Thyroid gland (tissue), 4 donors: Measurements from ENCODE around the gene PNPLA6. TPM values are rescaled to one million over a fixed set of nuclear protein-coding genes. Genes with fewer than 3 reads are reported as not detected.
A peak's percentile ranks its signal among the peaks of the same experiment; 100 is the strongest.

ENCODE experiments used
- DNase-seq, 2 donors: peaks; one replicate each; pipeline ENCODE4 v3.0.0-alpha.2; 2019
- H3K27ac ChIP-seq, 3 donors: fragments of 200-600 bp; sonication (generic); 1 replicate in 2 of 3; 2 replicates in 1 of 3; pipeline ENCODE4 v1.5.1; 2016 to 2019; ENCODE audit warnings: mild to moderate bottlenecking in 1 of 3, moderate library complexity in 1 of 3
- H3K27me3 ChIP-seq: fragments of 200-600 bp; sonication (generic); one replicate; pipeline ENCODE4 v1.5.1; 2019
- H3K36me3 ChIP-seq, 2 donors: fragments of 200-600 bp; sonication (generic); one replicate each; pipeline ENCODE4 v1.5.1; 2016 to 2019
- H3K4me1 ChIP-seq, 2 donors: fragments of 200-600 bp; sonication (generic); one replicate each; pipeline ENCODE4 v1.5.1; 2017 to 2019
- H3K4me3 ChIP-seq, 3 donors: fragments of 200-600 bp; sonication (generic); replicated peaks in 1 of 3; 1 replicate in 2 of 3; 2 replicates in 1 of 3; pipeline ENCODE4 v1.5.1; 2016; ENCODE audit warnings: mild to moderate bottlenecking in 1 of 3
- H3K9me3 ChIP-seq: fragments of 200-600 bp; sonication (generic); one replicate; pipeline ENCODE4 v1.5.1; 2017
- CTCF ChIP-seq, 6 experiments: fragments of 200-600 bp in 3 of 6; fragments of 450-650 bp in 3 of 6; sonication (generic) in 3 of 6; IDR thresholded peaks; one replicate each; pipeline ENCODE4 v1.5.1; 2016 to 2019; ENCODE audit warnings: antibody characterized with exemption in 6 of 6, mild to moderate bottlenecking in 2 of 6, inconsistent platforms in 1 of 6, moderate library complexity in 1 of 6
- POLR2A ChIP-seq, 2 donors: fragments of 450-650 bp; IDR thresholded peaks; one replicate each; pipeline ENCODE4 v1.6.1; 2017; ENCODE audit warnings: antibody characterized with exemption in 2 of 2, mild to moderate bottlenecking in 2 of 2, moderate library complexity in 1 of 2
- WGBS, 2 donors: methylation state at CpG; one replicate each; pipeline ENCODE4 v1.1.5; 2017; 5-methylcytosine and 5-hydroxymethylcytosine counted together
- intact Hi-C: fragments of 100-400 bp; cut with DNase I; formaldehyde crosslinking; loops from one replicate; pipeline ENCODE4 v1.15.1; 2023
- total RNA-seq, 4 donors: library from RNA; depleted of rRNA; stranded (reverse); fragments of >200 nt; gene quantifications; one replicate each; pipeline ENCODE4 v1.2.3, GENCODE V29; 2016

Gene PNPLA6
- total RNA-seq: 10 to 100 TPM; 53.2 to 93.9 (median 84.1) TPM

- no peaks in the 10 kb centered on the region for H3K9me3 ChIP-seq
- 0% methylated on average over 10 of the region's 76 CpGs; no CpG with 5 or more reads in 1 of the 2 donors for WGBS, 2 donors
- intact Hi-C loops: loop anchor here (10.0 kb wide), 1 partner anchor 141 kb away; no protein-coding TSS in a partner anchor
- peaks cover 13 to 17% of the 10 kb centered on the region in 2 donors for H3K4me1 ChIP-seq
- TF ChIP-seq POLR2A (IDR thresholded peaks at IDR 0.05) (peak in 1 of 2 donors; percentile 70), CTCF (IDR thresholded peaks at IDR 0.05) (no peak)
- DNase-seq: peak; percentile 95 to 96
- H3K27ac ChIP-seq: peak within 1 kb of the TSS; percentile 52 to 92 (median 91)
- H3K36me3 ChIP-seq: peaks cover 17% of the 10 kb centered on the region in 2 donors
- H3K27me3 ChIP-seq: no peaks in the 10 kb centered on the region
- H3K4me3 ChIP-seq: peak within 1 kb of the TSS; percentile 34 to 71 (median 42)
Measured at GRCh38 chr19:7535047-7535997, at the start of gene PNPLA6. Gene PNPLA6 (plus strand): TSS chr19:7535717. CDS start chr19:7535789, 72 bp downstream.

GRCh38 chr19:7486923-7487322 is 48.6 kb upstream of the PNPLA6 start:
- TF ChIP-seq CTCF (IDR thresholded peaks at IDR 0.05): no peak
- no peak for TF ChIP-seq POLR2A (IDR thresholded peaks at IDR 0.05)
- WGBS, 2 donors: 70 to 74% methylated on average over 2 of the region's 2 CpGs
- Histone ChIP-seq H3K27ac (no peak overlapping the region), H3K9me3 (no peaks in the 10 kb centered on the region), H3K4me1 (peaks cover 11 to 13% of the 10 kb centered on the region in 2 donors), H3K4me3 (no peak overlapping the region), H3K36me3 (no peaks in the 10 kb centered on the region), H3K27me3 (no peaks in the 10 kb centered on the region)
- DNase-seq: no peak
- intact Hi-C loops: no loop called here

GRCh38 chr19:7488736-7489353 is 46.7 kb upstream of the PNPLA6 start, which contains the start of gene PEX11G:
Gene PEX11G (minus strand): TSS chr19:7489035. CDS start chr19:7489010, 25 bp downstream.
- DNase-seq: peak; percentile 87 to 89
- Histone ChIP-seq H3K4me1 (peaks cover 9 to 11% of the 10 kb centered on the region in 2 donors), H3K4me3 (peak within 1 kb of the TSS in 2 of 3 donors; percentile 58 to 81), H3K36me3 (no peaks in the 10 kb centered on the region), H3K9me3 (no peaks in the 10 kb centered on the region), H3K27ac (peak within 1 kb of the TSS; percentile 77 to 84 (median 80)), H3K27me3 (no peaks in the 10 kb centered on the region)
- WGBS, 2 donors: 0 to 2% methylated on average over 25 to 34 of the region's 49 CpGs
- intact Hi-C loops: no loop called here
- TF ChIP-seq POLR2A (IDR thresholded peaks at IDR 0.05) (peak in 1 of 2 donors; percentile 85), CTCF (IDR thresholded peaks at IDR 0.05) (peak in 1 of 6 experiments; percentile 30)

- H3K9me3 ChIP-seq: no peaks in the 10 kb centered on the region
- H3K4me1 ChIP-seq: peaks cover 9 to 11% of the 10 kb centered on the region in 2 donors
- no peak overlapping the region for H3K4me3 ChIP-seq
- H3K36me3 ChIP-seq: no peaks in the 10 kb centered on the region
- H3K27me3 ChIP-seq: no peaks in the 10 kb centered on the region
- WGBS, 2 donors: 82% methylated on average over 11 of the region's 11 CpGs
- intact Hi-C loops: no loop called here
- DNase-seq: no peak
- no peak for TF ChIP-seq POLR2A (IDR thresholded peaks at IDR 0.05)
- no peak for TF ChIP-seq CTCF (IDR thresholded peaks at IDR 0.05)
- peak overlapping the region in 1 of 3 donors; percentile 77 for H3K27ac ChIP-seq
Measured at GRCh38 chr19:7489609-7490044, 45.9 kb upstream of the PNPLA6 start.
